ENCODE data around the gene EEF1B2. TPM values are rescaled to one million over a fixed set of nuclear protein-coding genes. Genes with fewer than 3 reads are reported as not detected.
"Not testable (repeated sequence)": the region's sequence is repeated elsewhere in the genome, so short reads cannot be mapped to it uniquely, and the experiment has no call there.

EEF1B2 gene
- total RNA-seq, 1 experiment from 2014 or later = 547 TPM

DNA sequence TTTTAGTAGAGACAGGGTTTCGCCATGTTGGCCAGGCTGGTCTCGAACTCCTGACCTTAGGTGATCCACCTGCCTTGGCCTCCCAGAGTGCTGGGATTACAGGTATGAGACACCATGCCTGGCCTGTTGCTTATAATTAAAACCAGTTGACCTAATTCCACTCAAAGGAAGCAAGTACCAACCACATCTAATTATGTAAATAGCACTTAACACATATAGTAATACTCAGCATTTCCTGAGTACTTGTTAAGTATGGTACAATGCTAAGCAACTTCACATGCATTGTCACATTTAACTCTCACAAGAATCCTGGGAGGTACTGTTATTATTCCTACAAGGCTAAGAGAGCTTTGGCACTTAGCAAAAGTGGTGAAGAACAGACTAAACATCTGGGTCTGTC is 47.6 kb downstream of the EEF1B2 start:
- DNase-seq (ENCODE audit: low spot score); in situ Hi-C loops (cut with HindIII; ENCODE audit: low sequenced_read_pairs): not testable (repeated sequence)

DNA sequence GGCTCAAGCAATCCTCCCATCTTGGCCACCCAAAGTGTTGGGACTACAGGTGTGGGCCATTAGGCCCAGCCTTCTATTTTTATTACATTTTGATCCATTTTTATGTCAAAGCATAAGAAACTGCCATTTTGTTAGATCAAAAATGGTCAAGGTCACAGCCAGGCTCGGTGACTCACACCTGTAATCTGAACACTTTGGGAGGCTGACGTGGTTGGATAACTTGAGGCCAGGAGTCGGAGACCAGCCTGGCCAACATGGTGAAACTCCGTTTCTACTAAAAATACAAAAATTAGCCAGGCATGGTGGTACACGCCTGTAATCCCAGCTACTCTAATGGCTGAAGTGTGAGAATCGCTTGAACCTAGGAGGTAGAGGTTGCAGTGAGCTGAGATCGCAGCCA is 49.2 kb downstream of the EEF1B2 start:
- no peak for DNase-seq (ENCODE audit: low spot score)

DNA sequence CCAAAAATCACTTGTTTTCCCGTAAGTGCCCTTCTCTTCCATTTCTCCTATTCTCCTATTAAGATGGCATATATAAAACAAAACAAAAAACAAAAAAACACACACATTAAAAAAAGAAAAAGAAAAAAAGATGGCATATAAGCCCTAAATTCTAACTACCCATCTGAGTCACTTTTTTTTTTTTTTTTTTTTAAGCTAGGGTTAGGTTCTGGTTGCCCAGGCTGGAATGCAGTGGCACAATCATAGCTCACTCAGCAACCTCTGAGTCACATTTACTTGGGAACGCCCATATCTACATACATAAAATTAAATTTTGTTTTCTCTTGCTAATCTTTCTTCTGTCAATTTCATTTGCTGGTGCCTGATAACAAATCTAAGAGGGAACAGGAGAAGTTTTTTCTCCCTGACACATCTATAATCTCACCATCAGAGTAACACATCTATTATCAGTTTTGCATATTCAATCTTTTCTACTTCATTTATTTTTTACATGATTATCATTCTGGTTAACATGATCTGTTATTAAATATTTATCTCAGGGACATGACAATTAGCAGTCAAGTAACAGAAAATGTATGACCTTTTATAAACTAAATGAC is 52.1 kb downstream of the EEF1B2 start:
- no peak for DNase-seq (ENCODE audit: low spot score)
- in situ Hi-C loops (cut with HindIII; ENCODE audit: low sequenced_read_pairs) = no loop called here

More for the DNA sequence above, 49.2 kb downstream of the EEF1B2 start:
- in situ Hi-C loops (cut with HindIII; ENCODE audit: low sequenced_read_pairs) = no loop called here

Other genes starting within 250 kb of the EEF1B2 start
- 1.7 and 2.7 TPM in 2 replicates for gene INO80D, start 73.7 kb upstream of the EEF1B2 start, total RNA-seq (2014; rRNA removed; shearing (Covaris generic))
- gene NDUFS1, start 451 bp upstream of the EEF1B2 start, total RNA-seq (2014; rRNA removed; shearing (Covaris generic)) = 206 and 242 TPM in 2 replicates
- gene ZDBF2, start 114.8 kb downstream of the EEF1B2 start, total RNA-seq (2014; rRNA removed; shearing (Covaris generic)) = 4.9 and 6.9 TPM in 2 replicates

Data from G401 (cell line).